K562 (cell line): ENCODE results near the gene LRRC70.

ENCODE experiments used
- CEBPB ChIP-seq: fragments of 450-650 bp; IDR thresholded peaks from 2 replicates; pipeline ENCODE4 v1.6.1; 2016; ENCODE audit warnings: missing genetic modification characterization, missing compliant biosample characterization
- NFIC ChIP-seq: fragments of 450-650 bp; IDR thresholded peaks from 2 replicates; pipeline ENCODE4 v1.6.1; 2017; ENCODE audit warnings: mild to moderate bottlenecking, inconsistent platforms
- POLR2A ChIP-seq: fragments of 450-650 bp; conservative IDR thresholded peaks from 2 replicates; pipeline ENCODE4 v1.6.1; 2016
- YY1 ChIP-seq, 3 experiments: IDR thresholded peaks; 2 replicates each; pipeline ENCODE4 v1.6.1; 2011; ENCODE audit warnings: low read length in 2 of 3, mild to moderate bottlenecking in 2 of 3, moderate library complexity in 2 of 3, borderline replicate concordance in 1 of 3, control low read depth in 1 of 3, low read depth in 1 of 3; ENCODE audit not compliant: insufficient read depth in 3 of 3, insufficient replicate concordance in 2 of 3, control insufficient read depth in 1 of 3, insufficient read length in 1 of 3; ENCODE audit errors: extremely low read depth in 1 of 3
- TF ChIP-seq, protein P1 (sequence below): fragments of 450-650 bp; IDR thresholded peaks from 2 replicates; pipeline ENCODE4 v1.6.1; 2018; ENCODE audit not compliant: partially characterized antibody
- TF ChIP-seq, protein P2 (sequence below): sonication (generic); formaldehyde crosslinking; IDR thresholded peaks from 2 replicates; pipeline ENCODE4 v1.8.0; 2023; ENCODE audit warnings: mild to moderate bottlenecking, missing genetic modification reagents
- TF ChIP-seq, protein P3 (sequence below), 3 experiments: IDR thresholded peaks in 2 of 3; conservative IDR thresholded peaks in 1 of 3; 2 replicates each; pipeline ENCODE4 v1.5.1; 2011 to 2012; ENCODE audit warnings: low read length in 3 of 3, mild to moderate bottlenecking in 3 of 3, control low read depth in 2 of 3, improper control_type of control experiment in 1 of 3, inconsistent platforms in 1 of 3, low read depth in 1 of 3, mixed read lengths in 1 of 3, moderate library complexity in 1 of 3; ENCODE audit not compliant: insufficient read depth in 2 of 3

DNA sequence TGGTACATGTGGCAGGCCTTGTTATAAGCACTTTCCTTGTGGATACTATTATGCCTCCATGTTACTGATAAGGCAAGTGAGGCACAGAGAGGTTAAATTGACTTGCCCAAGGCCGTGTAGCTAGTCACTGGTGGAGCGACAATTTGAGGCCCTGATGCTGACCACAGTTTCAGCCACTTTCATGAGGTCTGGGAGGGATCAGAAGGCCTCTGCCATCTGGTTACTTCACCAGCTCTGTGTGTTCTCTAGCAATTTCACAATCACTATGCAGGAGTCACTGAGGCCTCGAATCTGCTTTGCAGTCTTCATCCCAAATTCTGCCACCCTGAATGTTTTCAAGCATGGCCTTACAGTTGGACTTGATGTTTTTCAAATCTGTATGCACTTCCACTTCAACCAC lies 9.1 kb downstream of the LRRC70 start:
- TF ChIP-seq, protein P1, sequence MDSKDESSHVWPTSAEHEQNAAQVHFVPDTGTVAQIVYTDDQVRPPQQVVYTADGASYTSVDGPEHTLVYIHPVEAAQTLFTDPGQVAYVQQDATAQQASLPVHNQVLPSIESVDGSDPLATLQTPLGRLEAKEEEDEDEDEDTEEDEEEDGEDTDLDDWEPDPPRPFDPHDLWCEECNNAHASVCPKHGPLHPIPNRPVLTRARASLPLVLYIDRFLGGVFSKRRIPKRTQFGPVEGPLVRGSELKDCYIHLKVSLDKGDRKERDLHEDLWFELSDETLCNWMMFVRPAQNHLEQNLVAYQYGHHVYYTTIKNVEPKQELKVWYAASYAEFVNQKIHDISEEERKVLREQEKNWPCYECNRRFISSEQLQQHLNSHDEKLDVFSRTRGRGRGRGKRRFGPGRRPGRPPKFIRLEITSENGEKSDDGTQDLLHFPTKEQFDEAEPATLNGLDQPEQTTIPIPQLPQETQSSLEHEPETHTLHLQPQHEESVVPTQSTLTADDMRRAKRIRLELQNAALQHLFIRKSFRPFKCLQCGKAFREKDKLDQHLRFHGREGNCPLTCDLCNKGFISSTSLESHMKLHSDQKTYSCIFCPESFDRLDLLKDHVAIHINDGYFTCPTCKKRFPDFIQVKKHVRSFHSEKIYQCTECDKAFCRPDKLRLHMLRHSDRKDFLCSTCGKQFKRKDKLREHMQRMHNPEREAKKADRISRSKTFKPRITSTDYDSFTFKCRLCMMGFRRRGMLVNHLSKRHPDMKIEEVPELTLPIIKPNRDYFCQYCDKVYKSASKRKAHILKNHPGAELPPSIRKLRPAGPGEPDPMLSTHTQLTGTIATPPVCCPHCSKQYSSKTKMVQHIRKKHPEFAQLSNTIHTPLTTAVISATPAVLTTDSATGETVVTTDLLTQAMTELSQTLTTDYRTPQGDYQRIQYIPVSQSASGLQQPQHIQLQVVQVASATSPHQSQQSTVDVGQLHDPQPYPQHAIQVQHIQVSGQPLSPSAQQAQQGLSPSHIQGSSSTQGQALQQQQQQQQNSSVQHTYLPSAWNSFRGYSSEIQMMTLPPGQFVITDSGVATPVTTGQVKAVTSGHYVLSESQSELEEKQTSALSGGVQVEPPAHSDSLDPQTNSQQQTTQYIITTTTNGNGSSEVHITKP, result no peak
- TF ChIP-seq YY1 (IDR thresholded peaks at IDR 0.05; ENCODE audit: borderline replicate concordance in 1 of 3, control insufficient read depth in 1 of 3, extremely low read depth in 1 of 3, insufficient read depth in 3 of 3, insufficient read length in 1 of 3, insufficient replicate concordance in 2 of 3, low read depth in 1 of 3, low read length in 2 of 3), result no peak
- TF ChIP-seq, protein P2, sequence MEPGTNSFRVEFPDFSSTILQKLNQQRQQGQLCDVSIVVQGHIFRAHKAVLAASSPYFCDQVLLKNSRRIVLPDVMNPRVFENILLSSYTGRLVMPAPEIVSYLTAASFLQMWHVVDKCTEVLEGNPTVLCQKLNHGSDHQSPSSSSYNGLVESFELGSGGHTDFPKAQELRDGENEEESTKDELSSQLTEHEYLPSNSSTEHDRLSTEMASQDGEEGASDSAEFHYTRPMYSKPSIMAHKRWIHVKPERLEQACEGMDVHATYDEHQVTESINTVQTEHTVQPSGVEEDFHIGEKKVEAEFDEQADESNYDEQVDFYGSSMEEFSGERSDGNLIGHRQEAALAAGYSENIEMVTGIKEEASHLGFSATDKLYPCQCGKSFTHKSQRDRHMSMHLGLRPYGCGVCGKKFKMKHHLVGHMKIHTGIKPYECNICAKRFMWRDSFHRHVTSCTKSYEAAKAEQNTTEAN, result no peak
- TF ChIP-seq POLR2A, result no peak
- TF ChIP-seq, protein P3, sequence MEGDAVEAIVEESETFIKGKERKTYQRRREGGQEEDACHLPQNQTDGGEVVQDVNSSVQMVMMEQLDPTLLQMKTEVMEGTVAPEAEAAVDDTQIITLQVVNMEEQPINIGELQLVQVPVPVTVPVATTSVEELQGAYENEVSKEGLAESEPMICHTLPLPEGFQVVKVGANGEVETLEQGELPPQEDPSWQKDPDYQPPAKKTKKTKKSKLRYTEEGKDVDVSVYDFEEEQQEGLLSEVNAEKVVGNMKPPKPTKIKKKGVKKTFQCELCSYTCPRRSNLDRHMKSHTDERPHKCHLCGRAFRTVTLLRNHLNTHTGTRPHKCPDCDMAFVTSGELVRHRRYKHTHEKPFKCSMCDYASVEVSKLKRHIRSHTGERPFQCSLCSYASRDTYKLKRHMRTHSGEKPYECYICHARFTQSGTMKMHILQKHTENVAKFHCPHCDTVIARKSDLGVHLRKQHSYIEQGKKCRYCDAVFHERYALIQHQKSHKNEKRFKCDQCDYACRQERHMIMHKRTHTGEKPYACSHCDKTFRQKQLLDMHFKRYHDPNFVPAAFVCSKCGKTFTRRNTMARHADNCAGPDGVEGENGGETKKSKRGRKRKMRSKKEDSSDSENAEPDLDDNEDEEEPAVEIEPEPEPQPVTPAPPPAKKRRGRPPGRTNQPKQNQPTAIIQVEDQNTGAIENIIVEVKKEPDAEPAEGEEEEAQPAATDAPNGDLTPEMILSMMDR (IDR thresholded peaks at IDR 0.05 in 2 of 3, conservative IDR thresholded peaks at IDR 0.05 in 1 of 3; ENCODE audit: insufficient read depth in 2 of 3, low read depth in 1 of 3, low read length in 3 of 3), result no peak
- TF ChIP-seq NFIC, result no peak
- no peak for TF ChIP-seq CEBPB (tag)
